DOHH2 (cell line): ENCODE data around the gene KRT39.

ENCODE experiments used
- H3F3A ChIP-seq: fragments of 200-600 bp; sonication (generic), shearing (Covaris generic); 2 replicates; pipeline ENCODE4 v1.6.0; 2016; ENCODE audit warnings: antibody characterized with exemption, mild to moderate bottlenecking; ENCODE audit not compliant: control insufficient read depth, insufficient read depth
- H3K27ac ChIP-seq: fragments of 200-600 bp; sonication (generic); 2 replicates; pipeline ENCODE4 v1.5.1; 2014; ENCODE audit warnings: low read depth, mild to moderate bottlenecking, low read length, moderate library complexity
- H3K27me3 ChIP-seq: fragments of 200-600 bp; sonication (generic); 2 replicates; pipeline ENCODE4 v1.6.1; 2014; ENCODE audit warnings: mild to moderate bottlenecking, low read length, mixed read lengths; ENCODE audit not compliant: control insufficient read depth
- H3K36me3 ChIP-seq: fragments of 200-600 bp; sonication (generic); 2 replicates; pipeline ENCODE4 v1.6.1; 2014; ENCODE audit warnings: mild to moderate bottlenecking, low read length, moderate library complexity, mixed read lengths; ENCODE audit not compliant: control insufficient read depth
- H3K4me1 ChIP-seq: fragments of 200-600 bp; sonication (generic); 2 replicates; pipeline ENCODE4 v1.6.1; 2014; ENCODE audit warnings: mild to moderate bottlenecking, low read length, mixed read lengths; ENCODE audit not compliant: control insufficient read depth
- H3K4me2 ChIP-seq: fragments of 200-600 bp; sonication (generic); 2 replicates; pipeline ENCODE4 v1.6.0; 2014; ENCODE audit warnings: mild to moderate bottlenecking, low read length, moderate library complexity
- H3K4me3 ChIP-seq: fragments of 200-600 bp; sonication (generic); 2 replicates; pipeline ENCODE4 v1.5.1; 2014; ENCODE audit warnings: mild to moderate bottlenecking, low read length, mixed read lengths
- H3K79me2 ChIP-seq: fragments of 200-600 bp; sonication (generic); 2 replicates; pipeline ENCODE4 v1.6.1; 2014; ENCODE audit warnings: mild to moderate bottlenecking, low read length, mixed read lengths; ENCODE audit not compliant: control insufficient read depth
- H3K9me2 ChIP-seq: fragments of 200-600 bp; sonication (generic); replicated peaks from 2 replicates; pipeline ENCODE4 v1.6.1; 2014; ENCODE audit warnings: mild to moderate bottlenecking, low read length, mixed read lengths; ENCODE audit not compliant: control insufficient read depth
- H3K9me3 ChIP-seq: fragments of 200-600 bp; sonication (generic); 2 replicates; pipeline ENCODE4 v1.6.1; 2014; ENCODE audit warnings: antibody characterized with exemption, low read length, mixed read lengths; ENCODE audit not compliant: control insufficient read depth, insufficient read depth
- H4K20me1 ChIP-seq: fragments of 200-600 bp; sonication (generic); 2 replicates; pipeline ENCODE4 v1.6.0; 2014; ENCODE audit warnings: low read depth, mild to moderate bottlenecking, antibody characterized with exemption, low read length, moderate library complexity; ENCODE audit not compliant: control insufficient read depth, insufficient read depth
- EZH2phosphoT487 ChIP-seq: fragments of 200-600 bp; sonication (generic); IDR thresholded peaks from 2 replicates; pipeline ENCODE4 v1.6.1; 2017; ENCODE audit warnings: borderline replicate concordance, mild to moderate bottlenecking, antibody characterized with exemption, low read length, moderate library complexity, mixed read lengths
- TF ChIP-seq, protein P1 (sequence below): fragments of 200-600 bp; sonication (generic); IDR thresholded peaks from one replicate; pipeline ENCODE4 v1.5.1; 2014; ENCODE audit warnings: antibody characterized with exemption, mild to moderate bottlenecking, low read depth, low read length; ENCODE audit not compliant: poor library complexity, severe bottlenecking

KRT39 gene

DNA sequence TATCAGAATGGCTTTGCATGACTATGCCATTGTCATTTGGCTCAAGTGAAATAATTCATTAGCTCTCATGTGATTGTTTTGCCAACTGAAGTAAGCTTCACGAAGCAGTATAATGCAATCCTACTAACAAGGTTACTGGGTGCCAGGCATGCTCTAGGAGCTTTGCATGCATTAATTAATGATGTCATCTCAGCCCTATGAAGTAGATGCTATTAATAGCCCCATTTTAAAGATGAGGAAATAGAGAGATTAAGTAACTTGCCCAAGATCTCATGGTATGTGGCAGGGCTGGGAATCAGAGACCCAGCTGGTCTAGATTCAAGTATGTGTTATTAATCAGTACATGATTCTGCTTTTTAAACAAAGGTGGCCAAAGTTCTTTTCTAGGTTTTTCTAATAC lies 14.1 kb downstream of the KRT39 start:
- Histone ChIP-seq H3K27ac (no peak overlapping the region), H3K27me3 (no peaks in the 10 kb centered on the region; the same call in none of the 2 replicates), H3K4me3 (no peak overlapping the region), H3F3A (no peaks in the 10 kb centered on the region), H3K4me2 (no peak overlapping the region), H4K20me1 (no peaks in the 10 kb centered on the region), H3K36me3 (no peaks in the 10 kb centered on the region), H3K79me2 (no peaks in the 10 kb centered on the region), H3K4me1 (no peaks in the 10 kb centered on the region), H3K9me2 (no peaks in the 10 kb centered on the region), H3K9me3 (no peaks in the 10 kb centered on the region)
- TF ChIP-seq, protein P1, sequence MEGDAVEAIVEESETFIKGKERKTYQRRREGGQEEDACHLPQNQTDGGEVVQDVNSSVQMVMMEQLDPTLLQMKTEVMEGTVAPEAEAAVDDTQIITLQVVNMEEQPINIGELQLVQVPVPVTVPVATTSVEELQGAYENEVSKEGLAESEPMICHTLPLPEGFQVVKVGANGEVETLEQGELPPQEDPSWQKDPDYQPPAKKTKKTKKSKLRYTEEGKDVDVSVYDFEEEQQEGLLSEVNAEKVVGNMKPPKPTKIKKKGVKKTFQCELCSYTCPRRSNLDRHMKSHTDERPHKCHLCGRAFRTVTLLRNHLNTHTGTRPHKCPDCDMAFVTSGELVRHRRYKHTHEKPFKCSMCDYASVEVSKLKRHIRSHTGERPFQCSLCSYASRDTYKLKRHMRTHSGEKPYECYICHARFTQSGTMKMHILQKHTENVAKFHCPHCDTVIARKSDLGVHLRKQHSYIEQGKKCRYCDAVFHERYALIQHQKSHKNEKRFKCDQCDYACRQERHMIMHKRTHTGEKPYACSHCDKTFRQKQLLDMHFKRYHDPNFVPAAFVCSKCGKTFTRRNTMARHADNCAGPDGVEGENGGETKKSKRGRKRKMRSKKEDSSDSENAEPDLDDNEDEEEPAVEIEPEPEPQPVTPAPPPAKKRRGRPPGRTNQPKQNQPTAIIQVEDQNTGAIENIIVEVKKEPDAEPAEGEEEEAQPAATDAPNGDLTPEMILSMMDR, result no peak
- TF ChIP-seq EZH2phosphoT487, result no peak

DNA sequence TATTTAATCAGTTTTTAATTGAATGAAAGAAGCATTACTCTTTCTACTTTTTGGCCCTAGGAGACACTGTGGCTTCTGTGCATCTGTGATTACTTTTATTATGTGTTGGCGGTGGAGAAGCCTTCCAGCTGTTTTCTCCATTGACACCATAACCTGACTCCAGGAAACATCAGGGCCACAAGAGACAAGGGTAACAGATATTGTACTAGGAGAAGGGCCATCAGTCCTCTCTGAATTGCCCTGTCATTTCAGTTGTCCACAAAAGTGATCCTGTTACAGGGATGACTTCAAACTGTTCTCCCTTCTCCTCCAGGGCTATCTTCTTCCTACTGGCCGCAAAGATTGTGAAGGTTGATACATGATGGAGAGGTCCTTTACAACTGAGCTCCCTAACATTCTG lies 14.6 kb downstream of the KRT39 start:
- no peaks in the 10 kb centered on the region for H3F3A ChIP-seq
- H3K4me1 ChIP-seq, result no peaks in the 10 kb centered on the region
- no peaks in the 10 kb centered on the region for H3K9me2 ChIP-seq
- no peaks in the 10 kb centered on the region; the same call in none of the 2 replicates for H3K27me3 ChIP-seq
- H3K79me2 ChIP-seq, result no peaks in the 10 kb centered on the region
- H3K27ac ChIP-seq, result no peak overlapping the region
- H3K36me3 ChIP-seq, result no peaks in the 10 kb centered on the region
- no peak overlapping the region for H3K4me3 ChIP-seq
- H3K9me3 ChIP-seq, result no peaks in the 10 kb centered on the region
- TF ChIP-seq, protein P1, result no peak
- TF ChIP-seq EZH2phosphoT487, result no peak
- H4K20me1 ChIP-seq, result no peaks in the 10 kb centered on the region
- no peak overlapping the region for H3K4me2 ChIP-seq

DNA sequence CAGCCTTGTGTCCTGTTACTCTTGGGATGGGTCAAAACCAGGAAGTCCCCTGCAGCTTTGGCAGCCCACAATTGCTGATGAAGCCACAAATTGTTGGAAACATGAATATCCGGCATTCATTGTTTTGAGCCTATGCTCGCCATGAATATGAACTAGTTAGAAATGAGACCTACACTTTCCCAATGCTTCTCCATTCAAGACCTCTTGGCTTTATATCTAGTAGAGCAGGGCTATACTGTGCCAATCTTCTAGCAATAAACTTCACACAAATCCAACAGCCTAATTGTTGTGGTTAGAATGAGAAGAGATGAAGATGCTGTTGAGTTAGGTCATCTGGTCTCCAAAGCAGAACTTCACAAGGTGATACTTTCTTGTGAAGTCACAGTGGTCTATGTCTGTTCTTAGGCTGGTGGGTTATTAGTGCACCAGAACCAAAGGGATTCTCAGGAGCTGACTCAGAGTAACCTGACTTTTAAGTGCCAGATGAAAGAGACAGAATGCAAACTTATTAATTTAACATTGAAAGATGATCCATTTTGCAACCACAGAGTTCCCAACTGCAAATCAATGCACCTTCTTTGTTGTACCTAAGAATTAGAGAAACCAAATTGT lies 15.6 kb downstream of the KRT39 start:
- H3K36me3 ChIP-seq, result no peaks in the 10 kb centered on the region
- H3K79me2 ChIP-seq, result no peaks in the 10 kb centered on the region
- H3K9me3 ChIP-seq, result no peaks in the 10 kb centered on the region
- no peaks in the 10 kb centered on the region for H4K20me1 ChIP-seq
- no peak overlapping the region for H3K4me2 ChIP-seq
- no peaks in the 10 kb centered on the region; the same call in none of the 2 replicates for H3K27me3 ChIP-seq
- H3K4me1 ChIP-seq, result no peaks in the 10 kb centered on the region
- no peaks in the 10 kb centered on the region for H3F3A ChIP-seq
- no peak overlapping the region for H3K4me3 ChIP-seq
- no peak overlapping the region for H3K27ac ChIP-seq
- H3K9me2 ChIP-seq, result no peaks in the 10 kb centered on the region
- no peak for TF ChIP-seq EZH2phosphoT487
- TF ChIP-seq, protein P1, result no peak
